Hypothalamus (tissue), 51 donors: ENCODE results near the gene PLCE1.
"Not testable (repeated sequence)": the region's sequence is repeated elsewhere in the genome, so short reads cannot be mapped to it uniquely, and the experiment has no call there.

Source experiments
- DNase-seq, 51 donors: peaks; one replicate each; lab custom pipeline; 2025; lab: John Stamatoyannopoulos, UW

Gene PLCE1

GRCh38 chr10:93993782-93994437 is at the start of gene PLCE1:
TSS of gene PLCE1 (plus strand) at chr10:93993931. CDS start at chr10:94031047, 37,116 bp downstream.
- peak in 38 of 51 donors; percentile 7 to 67 (median 42) for DNase-seq

GRCh38 chr10:93945819-93946218 is 47.9 kb upstream of the PLCE1 start:
- DNase-seq: no peak

GRCh38 chr10:93947055-93947454 is 46.7 kb upstream of the PLCE1 start:
- no peak for DNase-seq

- DNase-seq: no peak
Observed at GRCh38 chr10:93947524-93947923, 46.2 kb upstream of the PLCE1 start.

- no peak for DNase-seq
Observed at GRCh38 chr10:93951905-93952304, 41.8 kb upstream of the PLCE1 start.

GRCh38 chr10:93954299-93954698 is 39.4 kb upstream of the PLCE1 start:
- no peak for DNase-seq

- DNase-seq: no peak
Observed at GRCh38 chr10:93954726-93955363, 38.9 kb upstream of the PLCE1 start.

- DNase-seq: no peak
Observed at GRCh38 chr10:93958834-93959233, 34.9 kb upstream of the PLCE1 start.

- not testable (repeated sequence) for DNase-seq
Observed at GRCh38 chr10:93960988-93961387, 32.7 kb upstream of the PLCE1 start.

GRCh38 chr10:93962973-93963372 is 30.8 kb upstream of the PLCE1 start:
- DNase-seq: no peak

- DNase-seq: no peak
Observed at GRCh38 chr10:93963434-93963833, 30.3 kb upstream of the PLCE1 start.

- DNase-seq: no peak
Observed at GRCh38 chr10:93965911-93966310, 27.8 kb upstream of the PLCE1 start.

GRCh38 chr10:93967756-93968155 is 26.0 kb upstream of the PLCE1 start:
- DNase-seq: no peak

GRCh38 chr10:93968540-93968945 is 25.2 kb upstream of the PLCE1 start:
- DNase-seq: no peak

- DNase-seq: not testable (repeated sequence)
Observed at GRCh38 chr10:93970433-93971010, 23.2 kb upstream of the PLCE1 start.

- no peak for DNase-seq
Observed at GRCh38 chr10:93973748-93974445, 19.8 kb upstream of the PLCE1 start.

- DNase-seq: no peak
Observed at GRCh38 chr10:93977442-93977841, 16.3 kb upstream of the PLCE1 start.

- DNase-seq: no peak
Observed at GRCh38 chr10:93980486-93980885, 13.2 kb upstream of the PLCE1 start.

- DNase-seq: no peak
Observed at GRCh38 chr10:93991114-93991513, 2.6 kb upstream of the PLCE1 start.

- peak in 14 of 51 donors; percentile 2 to 62 (median 24) for DNase-seq
Observed at GRCh38 chr10:93991596-93992284, 2.0 kb upstream of the PLCE1 start.
